ENCODE results near the gene HYOU1. TPM values are rescaled to one million over a fixed set of nuclear protein-coding genes. Genes with fewer than 3 reads are reported as not detected.

HYOU1 gene
- total RNA-seq = 282 and 311 TPM in 2 replicates

DNA sequence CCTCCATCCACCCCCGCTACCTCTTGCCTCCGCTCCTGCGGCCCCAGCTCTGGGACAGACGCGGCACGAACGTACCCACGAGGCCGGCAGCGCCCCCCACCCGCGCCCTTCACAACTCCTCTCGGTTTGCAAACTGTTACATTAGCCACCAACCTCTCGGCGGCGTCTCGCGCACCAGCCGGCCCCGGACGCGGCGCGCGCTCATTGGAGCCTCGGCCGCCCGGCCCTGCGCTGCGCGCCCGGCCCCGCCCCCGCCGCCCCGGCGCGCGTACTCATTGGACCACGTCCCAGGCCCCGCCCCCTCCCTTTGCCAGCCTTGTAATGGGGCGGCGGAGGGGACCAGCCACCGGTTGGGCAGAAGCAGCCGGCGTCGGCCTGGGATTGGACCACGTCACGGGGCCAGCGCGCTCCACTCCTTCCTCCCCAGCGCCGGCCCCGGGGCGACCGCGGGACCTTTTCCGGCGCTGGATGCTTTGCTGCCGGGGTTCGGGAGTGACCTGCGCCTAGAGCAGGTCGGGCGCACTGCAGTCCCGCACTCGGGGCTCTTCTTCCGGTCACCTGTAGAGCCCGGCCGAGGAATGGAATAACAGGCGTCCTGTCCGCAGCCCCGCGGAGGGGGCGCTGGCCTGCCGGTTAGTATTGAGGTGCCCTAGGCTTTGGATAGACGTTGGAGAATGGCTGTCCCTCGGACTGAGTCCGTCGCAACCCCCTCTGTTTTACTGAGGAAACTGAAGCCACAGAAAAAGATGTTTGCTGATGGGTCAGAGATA lies at the start of gene HYOU1:
TSS of gene HYOU1 (minus strand) at position 206 of the 770 bp plus-strand sequence. CDS start 1,045 bp downstream, outside the sequence.

DNA sequence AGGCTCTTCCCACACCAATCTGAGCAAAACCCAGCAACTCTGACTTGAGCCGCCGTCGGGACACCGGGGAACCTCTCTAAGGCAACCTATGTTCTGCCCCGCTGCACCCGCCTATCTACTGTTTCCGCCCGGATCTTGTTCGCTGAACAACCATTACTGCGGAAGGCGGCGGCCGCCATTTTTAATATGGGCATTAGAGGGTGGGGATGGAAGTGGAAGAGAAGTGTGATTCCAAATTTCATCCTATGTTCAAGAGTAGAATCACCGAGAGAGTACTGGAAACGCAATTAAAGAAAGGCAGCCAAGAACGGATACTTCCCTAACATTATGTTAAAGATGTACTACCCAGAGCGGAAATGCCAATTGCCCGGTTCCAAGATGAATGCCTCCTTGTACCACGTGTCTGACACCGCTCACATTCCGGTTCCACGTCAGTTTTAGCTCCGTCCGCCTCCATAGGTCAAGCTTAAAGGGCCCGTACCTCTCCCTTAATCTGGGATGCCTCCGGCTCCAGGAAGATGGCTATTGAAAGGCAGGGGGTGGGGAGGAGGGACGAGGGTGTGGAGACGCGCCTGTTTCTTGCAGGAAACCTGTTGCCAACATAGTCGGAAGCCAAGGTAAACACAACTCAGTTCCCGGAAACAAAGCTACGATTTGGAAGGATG lies 44.9 kb upstream of the HYOU1 start, which contains the start of gene DPAGT1:
TSS of gene DPAGT1 (minus strand) at position 95 of the 665 bp plus-strand sequence. CDS start 198 bp downstream, outside the sequence.

GRCh38 chr11:119084663-119085436 lies 27.8 kb upstream of the HYOU1 start, which contains the start of gene HMBS:
TSS of gene HMBS (plus strand) at chr11:119084881. CDS start at chr11:119085034, 153 bp downstream.

GRCh38 chr11:119067371-119068222 lies 10.6 kb upstream of the HYOU1 start, which contains the start of gene VPS11:
TSS of gene VPS11 (plus strand) at chr11:119067818. CDS start at chr11:119067824, 6 bp downstream.

DNA sequence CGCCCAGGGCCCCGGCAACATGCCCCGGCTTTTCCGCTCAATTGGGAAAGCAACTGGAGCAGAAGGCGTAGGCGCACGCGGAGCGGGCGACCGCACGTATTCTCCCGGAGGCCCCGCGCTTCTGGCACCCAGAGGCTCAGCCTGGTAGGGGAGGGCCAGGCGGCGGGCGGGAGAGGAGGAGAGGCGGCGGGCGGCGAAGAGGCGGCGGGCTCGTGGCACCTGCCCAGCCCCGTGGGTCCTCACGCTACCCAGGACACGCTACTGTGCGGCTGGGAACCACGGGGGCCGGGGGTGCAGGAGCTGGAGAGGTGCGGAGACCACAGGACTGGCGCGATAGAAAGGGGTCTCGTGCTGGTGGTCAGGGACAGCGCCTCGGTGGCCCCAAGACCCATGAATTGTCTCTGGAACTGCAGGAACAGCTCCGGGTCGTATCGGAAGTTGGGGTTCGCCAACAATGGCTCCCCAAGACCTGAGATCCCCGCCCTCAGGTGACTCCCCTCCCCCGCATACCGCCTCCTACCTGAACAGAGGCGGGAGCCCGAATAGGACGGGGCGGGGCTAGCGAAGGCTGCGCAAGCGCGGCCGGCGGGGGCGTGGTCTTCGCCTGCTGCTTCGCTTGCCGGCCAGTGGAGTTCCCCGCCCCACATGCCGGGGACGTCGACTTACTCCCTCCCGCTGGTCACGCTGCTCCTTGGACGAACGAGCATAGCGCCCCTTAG lies 26.5 kb downstream of the HYOU1 start, which contains the start of gene SLC37A4:
TSS of gene SLC37A4 (minus strand) at position 549 of the 719 bp plus-strand sequence.

DNA sequence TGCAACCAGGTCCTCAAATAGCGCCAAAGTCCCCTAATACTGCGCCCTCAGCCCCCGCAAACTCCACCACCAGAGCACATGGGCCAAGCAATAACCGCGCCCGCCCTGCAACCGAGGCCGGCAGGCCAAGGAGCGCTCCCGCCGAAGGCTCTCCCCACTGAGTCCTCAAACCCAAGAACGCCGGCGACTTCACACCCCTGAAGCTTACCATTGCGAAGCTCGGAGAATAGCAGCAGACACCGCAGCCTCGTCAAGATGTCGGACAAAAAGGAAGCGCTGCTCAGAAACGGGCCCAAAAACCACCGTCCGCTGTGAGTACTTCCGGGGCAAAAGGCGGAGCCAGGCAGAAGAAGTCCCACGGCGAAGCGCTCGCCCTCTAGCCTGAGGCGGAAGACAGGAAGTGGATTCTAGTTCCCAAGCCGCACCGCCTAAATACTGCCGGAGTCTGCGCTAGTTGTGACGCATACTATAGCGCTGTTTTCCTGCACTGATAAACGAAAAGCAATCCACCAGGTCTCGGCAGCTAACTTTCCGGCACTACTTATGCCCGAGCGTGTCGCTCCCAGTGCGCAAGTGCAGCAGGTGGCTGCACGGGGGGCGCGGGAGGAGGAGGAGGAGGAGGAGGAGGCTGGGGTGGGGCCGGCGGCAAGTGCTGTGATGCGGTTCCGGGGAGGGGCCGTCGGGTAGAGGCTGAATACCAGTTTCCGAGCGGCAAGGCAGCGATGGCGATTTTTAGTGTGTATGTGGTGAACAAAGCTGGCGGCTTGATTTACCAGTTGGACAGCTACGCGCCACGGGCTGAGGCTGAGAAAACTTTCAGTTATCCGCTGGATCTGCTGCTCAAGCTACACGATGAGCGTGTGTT lies 38.7 kb downstream of the HYOU1 start, which contains the start of the genes RPS25 and TRAPPC4:
TSS of gene RPS25 (minus strand) at position 270 of the 865 bp plus-strand sequence. CDS start at position 211, 59 bp downstream.
TSS of gene TRAPPC4 (plus strand) at position 693 of the 865 bp plus-strand sequence. CDS start at position 723, 30 bp downstream.

DNA sequence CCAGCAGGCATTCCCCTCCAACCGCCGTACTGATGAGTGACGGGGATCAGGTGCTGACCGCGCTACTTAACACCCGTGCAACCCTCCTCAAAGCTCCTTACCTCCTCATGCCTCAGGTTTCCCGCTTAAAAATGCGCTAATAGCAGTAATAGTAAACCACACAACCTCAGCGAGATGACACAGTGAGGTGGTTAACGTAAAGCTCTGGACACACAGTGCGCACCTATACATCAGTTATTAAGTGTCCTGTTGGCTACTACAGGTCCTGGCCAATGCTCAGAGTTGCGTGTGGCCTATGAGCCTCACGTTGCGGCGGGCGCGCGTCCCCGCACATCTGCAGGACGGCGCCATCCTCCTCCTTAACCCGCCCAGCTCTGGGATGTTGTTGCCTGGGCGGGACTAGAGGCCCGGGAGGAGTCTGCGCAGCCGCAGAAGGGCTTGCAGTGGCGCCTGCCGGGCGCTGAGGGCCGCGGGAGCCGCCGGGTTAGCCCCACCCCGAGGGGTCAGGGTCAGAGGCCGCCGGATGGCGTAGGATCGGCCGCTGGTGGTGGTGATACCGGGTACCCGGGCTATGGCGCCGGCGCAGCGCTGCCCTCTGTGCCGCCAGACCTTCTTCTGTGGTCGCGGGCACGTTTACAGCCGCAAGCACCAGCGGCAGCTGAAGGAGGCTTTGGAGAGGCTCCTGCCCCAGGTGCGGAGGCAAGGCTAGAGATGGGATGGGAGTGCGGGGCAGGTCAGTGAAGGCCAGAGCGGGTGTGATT lies 59.2 kb downstream of the HYOU1 start, which contains the start of gene CENATAC:
TSS of gene CENATAC (plus strand) at position 512 of the 761 bp plus-strand sequence. CDS start at position 572, 60 bp downstream.

Other genes starting within 250 kb of the HYOU1 start
- not detected in 2 replicates for gene CXCR5, start 173.3 kb downstream of the HYOU1 start, total RNA-seq
- gene BCL9L, start 131.3 kb downstream of the HYOU1 start, total RNA-seq = 22.9 and 37.4 TPM in 2 replicates
- gene UPK2, start 100.9 kb downstream of the HYOU1 start, total RNA-seq = not detected in 2 replicates
- gene FOXR1, start 85.4 kb downstream of the HYOU1 start, total RNA-seq = not detected in 2 replicates
- gene CENATAC, start 59.1 kb downstream of the HYOU1 start, total RNA-seq = 22.1 and 30.6 TPM in 2 replicates
- 921 and 1,482 TPM in 2 replicates for gene RPS25, start 38.9 kb downstream of the HYOU1 start, total RNA-seq
- gene TRAPPC4, start 38.4 kb downstream of the HYOU1 start, total RNA-seq = 105 and 115 TPM in 2 replicates
- gene SLC37A4, start 26.3 kb downstream of the HYOU1 start, total RNA-seq = 13.7 and 13.9 TPM in 2 replicates
- gene VPS11, start 10.6 kb upstream of the HYOU1 start, total RNA-seq = 21.5 and 23.5 TPM in 2 replicates
- 16.0 and 16.9 TPM in 2 replicates for gene HMBS, start 27.7 kb upstream of the HYOU1 start, total RNA-seq
- 16.0 and 34.1 TPM in 2 replicates for gene DPAGT1, start 44.6 kb upstream of the HYOU1 start, total RNA-seq
- 5.0 and 5.5 TPM in 2 replicates for gene C2CD2L, start 50.1 kb upstream of the HYOU1 start, total RNA-seq
- 13.7 and 16.1 TPM in 2 replicates for gene HINFP, start 64.4 kb upstream of the HYOU1 start, total RNA-seq
- under 0.01 and 0.32 TPM in 2 replicates for gene ABCG4, start 91.8 kb upstream of the HYOU1 start, total RNA-seq
- 12.9 and 14.0 TPM in 2 replicates for gene NLRX1, start 111.5 kb upstream of the HYOU1 start, total RNA-seq
- gene NHERF4, start 128.3 kb upstream of the HYOU1 start, total RNA-seq = not detected in 2 replicates
- 12.2 and 25.3 TPM in 2 replicates for gene CBL, start 149.1 kb upstream of the HYOU1 start, total RNA-seq